ENCODE measurements around the gene ABCC10. TPM values are rescaled to one million over a fixed set of nuclear protein-coding genes. Genes with fewer than 3 reads are reported as not detected.
"Not testable (repeated sequence)": the region's sequence is repeated elsewhere in the genome, so short reads cannot be mapped to it uniquely, and the experiment has no call there.

The ABCC10 gene
- total RNA-seq, 4 donors from 2014 or later: 0.59 to 35.5 (median 10.7) TPM

DNA sequence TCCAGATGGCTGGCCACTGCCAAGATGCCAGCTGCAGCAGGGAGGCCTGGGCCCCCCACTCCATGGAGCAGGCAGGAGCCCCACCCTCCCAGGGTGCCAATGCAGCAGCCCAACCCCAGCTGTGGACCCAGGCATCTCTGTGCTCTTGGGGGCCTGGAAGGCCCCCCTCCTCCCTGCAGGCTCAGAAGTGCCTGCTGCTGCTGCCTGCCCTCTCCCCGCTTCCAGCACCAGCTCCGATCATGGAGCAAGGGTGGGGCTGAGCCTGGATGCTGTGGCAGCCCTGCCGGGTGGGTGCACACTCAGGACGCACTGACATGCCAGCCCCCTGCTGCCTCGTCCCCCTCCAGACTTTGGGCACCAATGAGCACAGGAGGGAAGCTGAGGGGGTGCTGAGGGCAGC, 14.8 kb upstream of the ABCC10 start:
- intact Hi-C loops (cut with DNase I; ENCODE audit: low total_unique reads): no loop called here

DNA sequence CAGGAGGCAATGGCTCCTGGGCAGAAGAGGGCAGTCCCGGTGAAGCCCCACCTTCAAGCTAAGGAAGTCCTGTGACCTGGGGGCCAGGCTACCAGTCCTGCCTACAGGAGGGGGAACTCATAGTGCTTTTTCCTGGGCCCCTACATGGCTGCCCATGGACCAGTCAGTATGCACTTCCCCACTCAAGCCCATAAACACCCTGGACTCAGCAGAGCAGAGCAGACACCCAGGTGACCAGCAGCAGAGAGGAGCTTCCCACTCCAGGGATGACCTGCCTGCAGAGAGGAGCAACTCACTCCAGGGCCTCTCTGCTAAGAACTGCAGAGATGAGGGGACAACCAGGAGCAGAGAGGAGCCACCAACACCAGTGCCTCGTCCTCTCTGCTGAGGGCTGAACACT, 14.3 kb upstream of the ABCC10 start:
- Histone ChIP-seq H3K36me3 (no peaks in the 10 kb centered on the region), H3K4me3 (no peak overlapping the region), H3K27ac (no peak overlapping the region), H3K27me3 (no peaks in the 10 kb centered on the region), H3K9me3 (no peaks in the 10 kb centered on the region), H3K4me1 (no peaks in the 10 kb centered on the region)
- TF ChIP-seq POLR2A (IDR thresholded peaks at IDR 0.05): no peak
- DNase-seq: no peak
- intact Hi-C loops (cut with DNase I; ENCODE audit: low total_unique reads): no loop called here

More for the DNA sequence above, 14.8 kb upstream of the ABCC10 start:
- Histone ChIP-seq H3K9me3 (no peaks in the 10 kb centered on the region), H3K27me3 (no peaks in the 10 kb centered on the region), H3K4me3 (no peak overlapping the region), H3K27ac (no peak overlapping the region), H3K4me1 (no peaks in the 10 kb centered on the region), H3K36me3 (no peaks in the 10 kb centered on the region)
- no peak for TF ChIP-seq POLR2A (IDR thresholded peaks at IDR 0.05)
- TF ChIP-seq, protein P1, sequence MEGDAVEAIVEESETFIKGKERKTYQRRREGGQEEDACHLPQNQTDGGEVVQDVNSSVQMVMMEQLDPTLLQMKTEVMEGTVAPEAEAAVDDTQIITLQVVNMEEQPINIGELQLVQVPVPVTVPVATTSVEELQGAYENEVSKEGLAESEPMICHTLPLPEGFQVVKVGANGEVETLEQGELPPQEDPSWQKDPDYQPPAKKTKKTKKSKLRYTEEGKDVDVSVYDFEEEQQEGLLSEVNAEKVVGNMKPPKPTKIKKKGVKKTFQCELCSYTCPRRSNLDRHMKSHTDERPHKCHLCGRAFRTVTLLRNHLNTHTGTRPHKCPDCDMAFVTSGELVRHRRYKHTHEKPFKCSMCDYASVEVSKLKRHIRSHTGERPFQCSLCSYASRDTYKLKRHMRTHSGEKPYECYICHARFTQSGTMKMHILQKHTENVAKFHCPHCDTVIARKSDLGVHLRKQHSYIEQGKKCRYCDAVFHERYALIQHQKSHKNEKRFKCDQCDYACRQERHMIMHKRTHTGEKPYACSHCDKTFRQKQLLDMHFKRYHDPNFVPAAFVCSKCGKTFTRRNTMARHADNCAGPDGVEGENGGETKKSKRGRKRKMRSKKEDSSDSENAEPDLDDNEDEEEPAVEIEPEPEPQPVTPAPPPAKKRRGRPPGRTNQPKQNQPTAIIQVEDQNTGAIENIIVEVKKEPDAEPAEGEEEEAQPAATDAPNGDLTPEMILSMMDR (IDR thresholded peaks at IDR 0.05): no peak
- DNase-seq: no peak

DNA sequence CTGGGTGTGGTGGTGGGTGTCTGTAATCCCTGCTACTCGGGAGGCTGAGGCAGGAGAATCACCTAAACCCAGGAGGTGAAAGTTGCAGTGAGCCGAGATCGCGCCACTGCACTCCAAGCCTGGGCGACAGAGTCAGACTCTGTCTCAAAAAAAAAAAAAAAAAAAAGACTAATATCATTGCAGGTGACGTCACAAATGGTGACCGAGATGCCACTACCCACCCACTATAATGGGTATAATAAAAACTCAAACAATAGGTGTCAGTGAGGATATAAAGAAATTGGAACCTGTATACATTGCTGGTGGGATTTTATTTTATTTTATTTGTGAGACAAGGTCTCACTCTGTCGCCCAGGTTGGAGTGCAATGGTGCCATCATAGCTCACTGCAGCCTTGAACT, 12.1 kb upstream of the ABCC10 start:
- H3K4me3 ChIP-seq; DNase-seq; intact Hi-C loops (cut with DNase I; ENCODE audit: low total_unique reads); H3K27me3 ChIP-seq; H3K27ac ChIP-seq; H3K9me3 ChIP-seq; H3K4me1 ChIP-seq; H3K36me3 ChIP-seq: not testable (repeated sequence)

GRCh38 chr6:43416935-43417334, 10.4 kb upstream of the ABCC10 start:
- Histone ChIP-seq H3K27me3 (no peaks in the 10 kb centered on the region), H3K27ac (no peak overlapping the region), H3K36me3 (no peaks in the 10 kb centered on the region), H3K4me1 (no peaks in the 10 kb centered on the region), H3K9me3 (no peaks in the 10 kb centered on the region), H3K4me3 (no peak overlapping the region)
- TF ChIP-seq POLR2A (IDR thresholded peaks at IDR 0.05): no peak
- TF ChIP-seq, protein P1 (IDR thresholded peaks at IDR 0.05): no peak
- DNase-seq: no peak
- intact Hi-C loops (cut with DNase I; ENCODE audit: low total_unique reads): no loop called here

- Histone ChIP-seq H3K9me3 (no peaks in the 10 kb centered on the region), H3K27me3 (no peaks in the 10 kb centered on the region), H3K4me1 (no peaks in the 10 kb centered on the region), H3K27ac (no peak overlapping the region), H3K4me3 (no peak overlapping the region), H3K36me3 (no peaks in the 10 kb centered on the region)
- TF ChIP-seq POLR2A (IDR thresholded peaks at IDR 0.05): no peak
- TF ChIP-seq, protein P1 (IDR thresholded peaks at IDR 0.05): no peak
- intact Hi-C loops (cut with DNase I; ENCODE audit: low total_unique reads): no loop called here
- DNase-seq: no peak
Measured at GRCh38 chr6:43420012-43420709, 7.2 kb upstream of the ABCC10 start.

GRCh38 chr6:43421831-43422230, 5.5 kb upstream of the ABCC10 start:
- intact Hi-C loops (cut with DNase I; ENCODE audit: low total_unique reads): no loop called here
- no peak overlapping the region for H3K4me3 ChIP-seq
- H3K27me3 ChIP-seq: no peaks in the 10 kb centered on the region
- no peak for DNase-seq
- H3K27ac ChIP-seq: no peak overlapping the region
- TF ChIP-seq POLR2A (IDR thresholded peaks at IDR 0.05): no peak
- TF ChIP-seq, protein P1 (IDR thresholded peaks at IDR 0.05): no peak
- no peaks in the 10 kb centered on the region for H3K4me1 ChIP-seq
- no peaks in the 10 kb centered on the region for H3K9me3 ChIP-seq
- no peaks in the 10 kb centered on the region for H3K36me3 ChIP-seq

- H3K4me3 ChIP-seq; H3K36me3 ChIP-seq; DNase-seq; intact Hi-C loops (cut with DNase I; ENCODE audit: low total_unique reads); H3K27ac ChIP-seq; H3K27me3 ChIP-seq; H3K9me3 ChIP-seq; H3K4me1 ChIP-seq: not testable (repeated sequence)
Measured at GRCh38 chr6:43425083-43425482, 2.3 kb upstream of the ABCC10 start.
